ENCODE results near the gene DCTN5.
"Not testable (repeated sequence)": the region's sequence is repeated elsewhere in the genome, so short reads cannot be mapped to it uniquely, and the experiment has no call there.

The DCTN5 gene

DNA sequence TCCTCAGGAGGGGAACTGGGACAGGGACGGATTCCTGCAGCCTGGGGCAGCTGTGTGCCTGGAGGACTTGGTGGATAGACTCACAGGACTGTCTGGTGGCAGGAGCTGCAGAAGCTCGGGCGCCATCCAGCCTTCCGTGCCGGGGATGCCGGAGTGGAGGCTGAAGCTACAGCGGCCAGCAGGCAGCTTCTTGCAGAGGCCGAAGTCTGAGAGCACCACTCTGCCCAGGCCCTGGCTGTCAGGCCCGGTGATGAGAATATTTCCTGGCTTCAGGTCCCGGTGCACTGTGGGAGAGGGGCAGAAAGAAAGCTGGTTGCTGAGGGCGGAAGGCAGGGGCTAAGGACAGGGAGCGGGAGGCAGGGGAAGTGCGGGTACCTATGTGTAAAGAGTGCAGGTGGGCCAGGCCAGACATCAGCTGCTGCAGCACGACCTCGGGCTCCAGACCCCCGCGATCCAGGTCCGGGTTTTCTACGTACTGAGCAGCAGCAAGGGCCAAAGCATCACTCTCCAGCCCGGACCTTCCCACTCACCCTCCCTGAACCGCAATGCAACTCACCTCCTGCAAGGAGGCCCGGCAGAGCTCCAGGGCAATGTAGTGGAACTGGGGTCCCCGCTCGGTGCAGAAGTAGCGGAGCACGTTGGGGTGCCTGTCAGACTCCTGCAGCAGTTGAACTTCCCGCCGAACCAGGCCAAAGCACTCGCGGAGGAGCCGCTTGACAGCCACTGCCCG, 53.5 kb downstream of the DCTN5 start:
- no peak for DNase-seq

DNA sequence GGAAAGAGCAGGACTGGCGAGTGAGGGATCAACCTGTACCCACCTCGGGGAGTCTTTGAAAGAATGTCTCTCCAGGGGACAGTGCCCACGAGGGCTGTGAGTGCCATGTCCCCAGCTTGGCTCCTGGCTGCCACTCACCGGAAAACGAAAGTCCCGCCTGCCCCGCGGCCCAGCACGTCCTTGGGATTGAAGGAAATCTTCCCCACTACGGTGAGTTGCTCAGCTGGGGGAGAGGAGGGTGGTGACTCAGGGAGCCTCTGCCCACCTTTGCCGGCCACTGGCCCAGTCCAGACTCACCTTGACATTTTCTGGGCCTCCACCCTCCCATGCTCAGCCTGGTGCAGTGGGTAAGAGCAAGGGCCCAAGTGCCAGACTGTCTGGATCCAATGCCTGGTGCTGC, 54.5 kb downstream of the DCTN5 start:
- no peak for DNase-seq

DNA sequence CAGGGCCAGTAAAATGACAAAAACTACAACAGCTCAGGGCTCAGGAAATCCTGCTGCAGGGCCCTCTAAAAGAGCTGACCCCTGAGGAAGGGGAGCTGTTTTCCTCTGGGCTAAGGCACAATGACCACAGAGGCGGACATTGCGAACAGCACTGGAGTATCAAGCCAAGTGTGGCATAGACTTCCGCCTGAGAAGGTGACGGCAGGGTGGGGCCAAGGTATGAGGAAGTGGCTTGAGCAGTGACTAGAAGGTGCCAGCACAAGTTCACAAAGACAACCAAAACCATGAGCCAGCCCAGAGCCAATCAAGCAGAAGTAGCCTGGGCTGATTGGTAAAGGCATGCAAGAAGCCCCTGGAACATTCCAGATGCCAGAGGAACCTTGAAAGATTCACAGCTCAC, 57.8 kb downstream of the DCTN5 start:
- DNase-seq = no peak

DNA sequence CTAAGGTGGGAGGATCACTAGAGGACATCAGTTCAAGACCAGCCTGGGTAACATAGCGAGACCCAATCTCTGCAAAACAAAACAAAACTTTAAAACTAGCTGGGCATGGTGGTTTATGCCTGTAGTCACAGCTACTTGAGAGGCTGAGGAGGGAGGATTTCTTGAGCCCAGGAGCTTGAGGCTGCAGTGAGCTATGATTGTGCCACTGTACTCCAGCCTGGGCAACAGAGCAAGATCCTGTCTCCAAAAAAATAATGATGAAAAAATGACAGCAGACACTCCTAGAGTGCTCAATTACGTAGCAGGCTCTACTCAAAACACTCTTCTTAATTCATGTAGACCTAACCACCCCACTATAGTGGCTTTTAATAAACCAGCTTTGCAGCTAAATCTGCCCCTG, 58.8 kb downstream of the DCTN5 start:
- DNase-seq = no peak

DNA sequence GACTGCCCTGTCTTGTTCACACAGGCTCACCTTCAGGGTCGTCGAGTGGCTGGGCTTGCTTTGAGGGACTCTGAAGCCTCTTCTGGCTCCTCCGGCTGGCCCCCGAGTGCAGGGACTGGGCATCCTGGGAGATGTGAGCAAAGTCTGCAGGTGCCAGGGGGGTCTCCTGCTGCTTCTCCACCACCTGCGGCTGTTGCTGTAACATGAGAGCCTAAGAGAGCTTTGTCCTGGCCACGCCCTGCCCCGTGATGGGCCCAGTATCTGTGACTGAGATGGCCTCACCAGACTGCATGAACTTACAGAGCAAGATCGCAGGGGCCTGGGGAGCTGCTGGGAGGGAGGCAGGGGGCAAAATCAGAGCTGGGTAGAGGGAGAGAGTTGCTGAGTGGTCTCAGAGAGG, 59.2 kb downstream of the DCTN5 start:
- peak; percentile 15 for DNase-seq

DNA sequence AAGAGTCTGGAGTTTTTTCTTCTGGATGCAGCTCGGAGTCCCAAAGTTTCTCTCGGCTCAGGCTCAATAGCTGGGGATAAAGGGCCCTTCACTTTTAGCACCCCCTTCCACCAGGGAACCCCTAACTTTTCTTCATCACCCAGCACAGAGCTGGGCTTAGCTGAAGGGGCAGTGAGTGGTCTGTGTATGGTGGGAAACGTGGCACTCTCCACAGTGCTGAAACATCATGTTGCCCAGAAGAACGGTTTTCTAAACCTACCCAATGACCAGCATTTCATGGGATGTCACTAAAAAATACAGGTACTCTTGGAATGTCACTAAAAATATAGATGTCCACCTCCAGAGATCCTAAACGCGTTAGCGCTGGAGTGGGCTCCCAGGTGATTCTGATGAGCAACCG, 59.8 kb downstream of the DCTN5 start:
- no peak for DNase-seq

DNA sequence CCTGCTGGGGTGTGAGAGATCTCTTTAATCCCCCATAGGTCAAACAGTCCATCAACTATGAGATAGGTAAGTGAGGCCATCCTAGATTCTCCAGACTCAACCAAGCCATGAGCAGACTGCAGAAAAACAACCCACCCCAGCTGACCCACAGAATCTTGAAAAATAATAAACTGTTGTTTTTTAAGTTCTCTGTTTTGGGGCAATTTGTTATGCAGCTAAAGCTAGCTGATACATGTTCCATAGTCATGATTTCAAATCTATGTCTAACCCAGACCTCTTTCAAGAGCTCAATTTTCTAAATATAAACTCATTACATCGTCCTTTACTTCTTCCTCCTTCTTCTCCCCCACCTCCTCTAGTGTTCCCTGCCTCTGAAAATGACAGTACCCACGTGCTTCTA, 61.7 kb downstream of the DCTN5 start:
- no peak for DNase-seq

DNA sequence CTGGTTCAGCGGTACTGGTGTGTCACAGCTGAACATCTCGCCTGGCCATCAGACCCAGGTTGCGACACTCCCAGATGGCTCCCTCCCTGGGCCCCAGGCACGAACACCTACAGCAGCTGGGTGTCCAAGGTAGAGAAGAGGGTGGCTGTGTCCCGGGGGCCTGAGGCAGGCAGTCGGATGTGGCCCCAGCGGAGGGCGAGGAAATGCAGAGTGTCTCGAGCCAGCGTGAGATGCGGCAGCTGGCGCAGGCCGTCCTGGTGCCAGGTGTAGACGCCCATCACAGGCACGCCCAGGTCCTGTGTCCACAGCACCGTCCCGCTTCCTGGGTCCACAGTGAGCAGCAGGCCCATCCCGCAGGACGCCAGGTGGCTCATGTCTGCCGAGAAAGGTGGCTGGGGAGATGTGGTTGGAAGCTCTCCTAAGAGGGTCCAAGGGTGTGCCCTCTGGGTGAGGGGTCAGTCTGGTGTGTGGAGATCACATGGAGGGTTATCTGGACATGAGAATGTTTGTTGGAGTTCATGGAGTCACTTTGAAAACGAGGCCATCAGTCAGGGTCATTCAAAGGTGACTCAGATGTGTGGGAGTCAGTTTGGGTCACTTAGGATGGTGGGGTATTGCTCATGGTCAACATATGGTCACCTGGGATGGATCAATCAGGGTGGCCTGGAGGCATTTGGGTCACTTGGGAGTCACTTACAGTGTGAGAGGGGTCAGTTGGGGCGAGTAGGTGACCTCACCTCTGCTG, 63.7 kb downstream of the DCTN5 start:
- no peak for DNase-seq

DNA sequence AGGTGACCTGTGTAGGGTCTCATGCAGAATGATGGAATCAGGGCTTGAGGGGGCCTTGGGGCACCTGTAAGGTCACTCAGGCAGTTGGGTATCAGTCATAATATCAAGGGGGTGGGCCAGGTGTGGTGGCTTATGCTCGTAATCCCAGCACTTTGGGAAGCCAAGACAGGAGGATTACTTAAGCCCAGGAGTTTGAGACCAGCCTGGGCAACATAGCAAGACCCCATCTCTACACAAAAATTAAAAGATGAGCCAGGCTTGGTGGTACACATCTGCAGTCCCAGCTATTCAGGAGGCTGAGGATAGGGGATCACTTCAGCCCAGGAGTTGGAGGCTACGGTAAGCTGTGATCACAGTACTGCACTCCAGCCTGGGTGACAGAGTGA, 64.2 kb downstream of the DCTN5 start:
- no peak for DNase-seq

DNA sequence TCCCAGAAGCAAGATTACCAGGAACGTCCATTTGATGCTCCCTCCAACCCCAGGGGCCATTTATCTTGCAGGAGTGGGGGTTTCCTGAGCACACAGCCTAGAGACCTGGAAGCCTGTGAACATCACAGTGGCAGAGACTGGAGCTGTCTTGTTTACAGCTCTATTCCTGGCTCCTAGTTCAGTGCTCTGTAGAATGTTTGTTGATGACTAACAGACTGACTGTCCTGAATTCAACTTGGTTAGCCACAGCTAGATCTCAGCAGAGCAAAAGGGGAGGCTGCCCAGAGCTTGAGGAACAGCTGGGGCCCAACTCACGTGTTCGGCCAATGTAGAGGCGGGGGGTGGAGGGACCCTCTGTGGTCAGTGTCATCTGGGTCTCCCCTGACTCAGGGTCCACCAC, 65.2 kb downstream of the DCTN5 start:
- no peak for DNase-seq

DNA sequence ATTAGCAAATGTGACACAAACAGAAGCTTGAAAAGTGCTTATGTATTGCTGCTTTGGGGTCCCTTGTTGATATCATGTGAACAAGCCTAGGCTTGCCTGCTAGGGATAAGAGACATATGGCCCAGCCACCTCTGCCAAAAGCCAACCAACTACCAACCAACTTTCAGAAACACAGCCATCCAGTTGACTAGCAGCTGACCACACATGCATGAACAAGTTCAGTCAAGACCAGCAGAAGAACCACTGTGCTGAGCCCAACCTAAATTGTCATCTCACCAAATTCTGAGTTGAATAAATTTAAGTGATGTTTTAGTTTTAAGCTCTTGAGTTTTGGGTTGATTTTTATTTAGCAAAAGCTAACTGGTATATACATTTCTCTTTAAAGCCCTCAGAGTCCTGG, 68.3 kb downstream of the DCTN5 start:
- no peak for DNase-seq

DNA sequence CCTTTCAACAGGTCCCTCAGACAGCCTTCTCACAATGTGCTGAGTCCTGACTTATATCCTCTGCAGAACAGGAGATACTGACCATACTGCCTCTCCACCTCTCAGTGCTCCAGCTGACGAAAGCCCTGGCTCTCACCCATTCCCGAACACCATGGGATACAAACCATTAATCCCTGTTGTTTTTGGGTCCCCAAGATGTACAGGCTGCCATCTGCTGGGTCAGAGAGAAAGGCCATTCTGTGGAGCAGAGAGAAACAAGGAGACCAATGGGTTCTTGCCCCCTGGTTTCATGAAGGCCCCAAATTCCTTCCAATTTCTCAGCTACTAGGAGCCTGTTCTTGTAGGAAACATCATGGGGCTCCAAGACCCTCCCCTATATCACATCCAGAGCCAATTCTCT, 68.7 kb downstream of the DCTN5 start:
- DNase-seq = no peak

DNA sequence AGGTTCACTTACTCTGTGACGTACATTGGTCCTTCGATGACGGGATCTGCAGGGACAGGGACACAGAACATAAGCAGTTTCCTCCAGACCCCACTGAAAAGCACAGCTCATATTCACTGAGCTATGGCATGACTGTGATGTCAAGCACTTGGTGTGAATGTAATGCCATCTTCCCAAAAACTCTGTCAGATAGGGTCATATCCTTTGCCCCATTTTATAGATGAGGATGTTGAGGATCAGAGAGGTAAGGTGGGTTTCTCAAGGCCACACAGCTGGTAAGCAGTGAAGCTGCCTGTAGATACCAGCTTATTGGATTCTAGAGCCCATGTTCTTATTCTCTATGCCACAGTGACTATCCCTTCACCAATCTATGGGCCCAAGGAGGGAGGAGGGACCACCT, 69.2 kb downstream of the DCTN5 start:
- DNase-seq = no peak

DNA sequence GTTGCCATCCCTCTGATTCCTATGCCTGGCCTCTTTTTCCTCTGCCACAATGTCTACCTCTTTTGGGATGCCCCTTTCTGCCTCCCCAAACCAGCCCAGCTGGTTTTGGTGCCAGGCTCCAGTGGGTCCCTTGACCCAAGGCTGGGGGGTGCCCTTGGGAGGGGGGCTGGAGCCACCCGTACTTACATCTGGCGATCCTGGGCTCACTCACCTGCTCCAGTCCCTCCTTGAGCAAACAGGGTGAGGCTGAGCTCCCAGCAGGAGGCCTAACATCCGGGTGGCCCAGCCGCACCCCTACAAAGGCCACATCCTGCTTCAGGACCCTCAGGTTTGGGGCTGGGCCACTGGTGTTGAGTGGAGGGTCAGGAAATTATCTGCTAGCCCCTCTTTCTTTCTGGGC, 70.5 kb downstream of the DCTN5 start:
- no peak for DNase-seq

DNA sequence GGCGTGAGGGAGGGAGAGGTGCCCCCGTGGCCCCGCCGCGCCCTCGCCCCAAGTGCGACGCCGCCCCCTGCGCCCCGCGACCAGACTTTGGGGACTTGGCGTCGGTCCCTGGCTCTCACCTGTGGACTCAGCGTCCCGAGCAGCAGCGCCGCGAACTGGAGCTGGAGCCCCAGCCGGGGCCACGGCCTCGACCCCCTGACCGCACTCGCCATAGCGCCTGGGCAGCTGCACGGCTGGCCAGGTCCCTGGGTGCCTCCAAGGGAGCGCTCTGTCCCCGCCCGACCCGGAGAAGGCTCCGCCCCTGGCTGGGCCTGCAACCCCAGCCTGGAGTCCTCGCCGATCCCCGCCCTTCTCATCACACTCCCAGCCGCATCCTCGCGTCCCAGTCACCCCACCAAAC, 71.7 kb downstream of the DCTN5 start, which contains the start of gene ERN2:
TSS of gene ERN2 (minus strand) at position 247 of the 400 bp plus-strand sequence. CDS start at position 212, 35 bp downstream.
- DNase-seq = no peak

DNA sequence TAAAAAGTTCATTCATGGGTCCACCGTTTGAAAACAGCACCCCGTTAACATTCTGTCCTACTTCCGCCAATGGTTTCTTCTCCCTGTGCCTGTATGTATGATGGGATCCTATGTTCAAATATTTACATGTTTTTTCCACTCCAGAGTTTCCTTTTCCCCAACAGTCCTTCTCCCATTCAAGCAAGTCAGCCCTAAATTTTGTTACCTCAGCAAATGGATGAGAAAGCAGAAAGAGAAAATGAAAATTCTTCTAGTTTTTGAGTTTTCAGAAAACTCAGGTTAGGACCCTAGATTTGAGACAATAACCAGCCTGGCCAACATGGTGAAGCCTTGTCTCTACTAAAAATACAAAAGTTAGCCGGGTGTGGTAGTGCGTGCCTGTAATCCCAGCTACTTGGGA, 75.2 kb downstream of the DCTN5 start:
- DNase-seq = no peak

DNA sequence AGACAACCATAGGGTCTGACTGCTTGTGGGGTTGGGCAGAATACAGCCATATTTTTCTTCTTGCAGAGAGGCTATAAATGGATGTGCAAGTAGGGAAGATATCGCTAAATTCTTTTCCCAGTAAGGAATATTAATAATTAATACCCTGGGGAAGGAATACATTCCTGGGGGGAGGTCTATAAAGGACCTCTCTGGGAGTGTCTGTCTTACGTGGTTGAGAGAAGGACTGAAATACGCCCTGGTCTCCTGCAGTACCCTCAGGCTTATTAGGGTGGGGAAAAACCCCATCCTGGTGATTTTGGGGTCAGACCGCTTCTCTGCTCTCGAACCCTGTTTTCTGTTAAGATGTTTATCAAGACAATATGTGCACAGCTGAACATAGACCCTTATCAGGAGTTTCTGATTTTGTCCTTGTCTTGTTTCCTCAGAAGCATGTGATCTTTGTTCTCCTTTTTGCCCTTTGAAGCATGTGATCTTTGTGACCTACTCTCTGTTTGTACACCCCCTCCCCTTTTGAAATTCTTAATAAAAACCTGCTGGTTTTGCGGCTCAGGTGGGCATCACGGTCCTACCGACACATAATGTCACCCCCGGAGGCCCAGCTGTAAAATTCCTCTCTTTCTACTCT, 81.5 kb downstream of the DCTN5 start:
- DNase-seq = not testable (repeated sequence)

DNA sequence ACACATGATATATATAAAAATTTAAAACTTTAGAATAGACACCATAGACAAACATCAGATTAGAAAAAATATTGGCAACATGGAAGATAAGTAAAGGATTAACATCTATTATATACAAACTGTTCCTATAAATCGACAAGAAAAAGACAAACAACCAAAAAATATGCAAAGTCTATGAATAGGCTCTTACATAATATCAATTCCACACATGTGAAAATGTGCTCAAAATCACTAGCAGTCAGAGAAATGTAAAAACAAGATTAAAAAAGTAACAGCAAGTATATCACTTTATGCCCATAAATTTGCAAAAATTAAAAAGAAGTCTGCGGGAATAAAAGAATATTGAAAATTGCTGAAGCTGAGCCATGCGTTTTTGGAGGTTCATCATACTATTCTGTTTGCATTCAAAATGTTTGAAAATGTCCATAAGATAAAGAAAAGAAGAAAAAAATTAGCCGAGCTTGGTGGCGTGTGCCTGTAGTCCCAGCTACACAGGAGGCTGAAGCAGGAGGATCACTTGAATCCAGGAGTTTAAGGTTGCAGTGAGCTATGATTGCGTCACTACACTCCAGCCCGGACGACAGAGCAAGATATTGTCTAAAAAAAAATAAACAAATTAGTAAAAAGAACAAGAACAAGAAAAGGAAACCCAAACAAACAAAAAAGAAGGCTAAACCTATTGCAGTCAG, 83.0 kb downstream of the DCTN5 start:
- no peak for DNase-seq

DNA sequence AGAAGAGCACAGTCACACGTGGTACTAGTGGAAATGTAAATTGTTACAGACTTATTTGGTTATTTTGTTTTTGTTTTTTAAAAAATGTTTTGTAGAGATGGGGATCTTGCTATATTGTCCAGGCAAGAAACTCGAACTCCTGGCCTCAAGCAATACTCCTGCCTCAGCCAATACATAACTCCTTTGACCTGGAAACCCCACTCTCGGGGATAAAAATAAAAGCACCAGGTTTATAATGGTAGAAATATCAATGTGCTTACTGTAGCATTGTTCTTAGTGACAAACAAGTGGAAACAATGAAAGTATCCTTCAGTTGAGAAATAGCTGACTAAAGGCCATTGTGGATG, 83.5 kb downstream of the DCTN5 start:
- DNase-seq = no peak

DNA sequence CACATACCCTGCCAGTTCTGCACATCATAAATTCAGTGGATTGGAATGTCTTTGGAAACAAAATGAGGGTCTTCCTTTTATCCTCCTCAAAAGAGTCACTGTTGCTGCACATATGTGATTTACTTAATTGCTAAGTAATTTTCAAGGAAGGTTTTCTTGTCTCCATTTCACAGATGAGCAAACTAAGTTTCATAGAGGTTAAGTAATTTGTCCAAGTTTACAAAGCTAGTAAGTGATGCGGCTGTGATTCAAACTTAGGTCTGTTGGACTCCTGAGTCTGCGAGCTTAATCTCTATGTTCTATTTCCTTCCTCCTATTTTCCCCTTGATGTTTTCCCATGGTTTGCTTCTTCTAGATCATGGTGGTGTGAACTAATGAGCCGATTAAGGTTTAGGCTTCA, 85.4 kb downstream of the DCTN5 start:
- DNase-seq = no peak

All from DMS79 (cell line).